B cell (primary cell): ENCODE results near the gene CMC1.

Source experiments
- CTCF ChIP-seq: fragments of 200-600 bp; IDR thresholded peaks from one replicate; pipeline ENCODE4 v1.8.0; 2022; ENCODE audit warnings: antibody characterized with exemption, mild to moderate bottlenecking
- EZH2 ChIP-seq: IDR thresholded peaks from 2 replicates; pipeline ENCODE4 v1.6.1; 2012; ENCODE audit warnings: borderline replicate concordance, low read depth, mild to moderate bottlenecking, moderate library complexity, low read length; ENCODE audit not compliant: insufficient read depth, poor library complexity, severe bottlenecking

GRCh38 chr3:28308196-28308595 is 66.8 kb downstream of the CMC1 start:
- TF ChIP-seq CTCF (no peak), EZH2 (no peak)
